HFF-Myc (cell line): Measurements from ENCODE around the gene FEZF2.

ENCODE experiments used
- DNase-seq: peaks from one replicate; pipeline ENCODE4 v3.0.0-alpha.2; 2011; ENCODE audit warnings: low read depth; ENCODE audit errors: extremely low read depth
- H3K4me3 ChIP-seq: replicated peaks from 2 replicates; pipeline ENCODE4 v1.5.1; 2011; ENCODE audit warnings: low read depth, mild to moderate bottlenecking, control low read depth, low read length
- TF ChIP-seq, protein P1 (sequence below): IDR thresholded peaks from 2 replicates; pipeline ENCODE4 v1.5.1; 2012; ENCODE audit warnings: mild to moderate bottlenecking, low read depth, low read length, control low read depth; ENCODE audit errors: missing control alignments

FEZF2 gene

DNA sequence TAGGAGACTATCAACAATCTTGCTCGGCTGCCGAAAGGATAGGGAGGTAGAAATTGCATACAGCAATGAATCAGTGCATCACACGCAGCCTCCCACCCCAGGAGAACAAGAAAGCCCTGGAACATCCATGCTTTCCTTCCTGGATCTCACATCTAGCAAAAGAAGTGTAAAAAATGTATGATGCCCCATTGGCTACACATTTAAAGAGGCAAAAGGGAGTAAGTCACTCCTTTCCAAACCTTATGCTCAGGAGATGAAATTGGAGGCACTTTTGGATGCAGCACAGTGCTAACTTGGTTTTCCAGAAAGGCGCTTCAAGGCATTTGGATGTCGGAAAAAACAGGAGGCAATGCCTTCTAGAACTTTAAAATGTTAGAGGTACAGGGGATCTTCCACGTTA, 32.2 kb upstream of the FEZF2 start:
- no peak for DNase-seq
- H3K4me3 ChIP-seq: no peak overlapping the region
- TF ChIP-seq, protein P1, sequence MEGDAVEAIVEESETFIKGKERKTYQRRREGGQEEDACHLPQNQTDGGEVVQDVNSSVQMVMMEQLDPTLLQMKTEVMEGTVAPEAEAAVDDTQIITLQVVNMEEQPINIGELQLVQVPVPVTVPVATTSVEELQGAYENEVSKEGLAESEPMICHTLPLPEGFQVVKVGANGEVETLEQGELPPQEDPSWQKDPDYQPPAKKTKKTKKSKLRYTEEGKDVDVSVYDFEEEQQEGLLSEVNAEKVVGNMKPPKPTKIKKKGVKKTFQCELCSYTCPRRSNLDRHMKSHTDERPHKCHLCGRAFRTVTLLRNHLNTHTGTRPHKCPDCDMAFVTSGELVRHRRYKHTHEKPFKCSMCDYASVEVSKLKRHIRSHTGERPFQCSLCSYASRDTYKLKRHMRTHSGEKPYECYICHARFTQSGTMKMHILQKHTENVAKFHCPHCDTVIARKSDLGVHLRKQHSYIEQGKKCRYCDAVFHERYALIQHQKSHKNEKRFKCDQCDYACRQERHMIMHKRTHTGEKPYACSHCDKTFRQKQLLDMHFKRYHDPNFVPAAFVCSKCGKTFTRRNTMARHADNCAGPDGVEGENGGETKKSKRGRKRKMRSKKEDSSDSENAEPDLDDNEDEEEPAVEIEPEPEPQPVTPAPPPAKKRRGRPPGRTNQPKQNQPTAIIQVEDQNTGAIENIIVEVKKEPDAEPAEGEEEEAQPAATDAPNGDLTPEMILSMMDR: no peak

DNA sequence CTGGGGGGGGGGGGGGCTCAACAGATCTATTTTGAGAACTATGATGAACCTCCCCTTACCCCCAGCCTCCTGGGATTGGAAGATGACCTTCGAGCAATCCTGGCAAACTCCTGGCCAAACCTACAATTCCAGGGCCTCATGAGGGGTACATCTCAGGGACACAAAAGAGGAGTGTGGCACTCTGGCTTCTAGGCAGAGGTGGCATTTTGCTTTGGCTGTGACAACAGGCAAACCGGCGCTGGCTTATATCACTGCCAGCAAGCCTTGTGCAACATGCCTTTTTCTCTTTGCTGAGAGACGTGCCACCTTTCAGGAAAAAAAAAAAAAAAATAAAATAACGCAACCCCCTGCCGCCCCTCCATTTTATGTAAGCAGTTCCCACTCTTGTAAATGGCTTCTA, 31.8 kb upstream of the FEZF2 start:
- TF ChIP-seq, protein P1: no peak
- DNase-seq: no peak
- H3K4me3 ChIP-seq: no peak overlapping the region

DNA sequence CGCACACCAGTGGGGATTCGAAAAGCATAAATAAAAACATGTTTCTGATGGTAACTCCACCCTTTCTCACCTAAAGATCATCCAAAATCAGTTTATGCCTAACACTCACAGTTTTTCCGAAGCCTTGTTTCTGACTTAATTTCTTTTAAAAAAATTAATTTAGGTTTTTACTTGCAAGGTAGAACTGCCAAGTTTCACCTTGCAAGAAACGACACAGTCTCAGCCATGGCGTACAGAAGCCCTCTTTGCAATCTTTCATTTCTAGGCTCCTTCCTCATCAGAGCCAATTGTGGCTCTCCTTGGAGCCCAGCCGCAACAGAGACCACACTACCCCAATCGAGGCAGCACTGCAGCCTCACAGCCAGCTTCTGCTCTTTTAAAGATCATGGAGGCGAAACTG, 31.0 kb upstream of the FEZF2 start:
- TF ChIP-seq, protein P1: no peak
- H3K4me3 ChIP-seq: no peak overlapping the region
- DNase-seq: no peak

DNA sequence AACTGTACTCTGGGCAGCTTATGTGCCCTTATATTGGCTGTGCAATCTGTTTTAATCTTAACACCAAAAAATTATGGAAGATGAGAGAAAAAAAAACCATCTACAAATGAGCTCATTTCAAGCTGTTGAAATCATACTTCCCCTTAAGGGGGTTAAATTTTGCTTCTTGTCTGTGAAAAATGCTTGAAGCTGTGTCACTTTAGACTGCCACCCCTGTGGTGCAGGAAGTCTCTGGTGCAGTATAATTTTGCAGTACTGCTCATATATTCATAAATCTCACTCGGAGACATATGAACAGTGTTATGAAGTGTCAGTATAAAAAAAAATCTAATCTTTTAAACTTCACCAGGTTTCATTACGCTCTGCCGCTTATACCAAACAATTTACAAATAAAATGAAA, 30.4 kb upstream of the FEZF2 start:
- no peak overlapping the region for H3K4me3 ChIP-seq
- DNase-seq: no peak
- TF ChIP-seq, protein P1: no peak

DNA sequence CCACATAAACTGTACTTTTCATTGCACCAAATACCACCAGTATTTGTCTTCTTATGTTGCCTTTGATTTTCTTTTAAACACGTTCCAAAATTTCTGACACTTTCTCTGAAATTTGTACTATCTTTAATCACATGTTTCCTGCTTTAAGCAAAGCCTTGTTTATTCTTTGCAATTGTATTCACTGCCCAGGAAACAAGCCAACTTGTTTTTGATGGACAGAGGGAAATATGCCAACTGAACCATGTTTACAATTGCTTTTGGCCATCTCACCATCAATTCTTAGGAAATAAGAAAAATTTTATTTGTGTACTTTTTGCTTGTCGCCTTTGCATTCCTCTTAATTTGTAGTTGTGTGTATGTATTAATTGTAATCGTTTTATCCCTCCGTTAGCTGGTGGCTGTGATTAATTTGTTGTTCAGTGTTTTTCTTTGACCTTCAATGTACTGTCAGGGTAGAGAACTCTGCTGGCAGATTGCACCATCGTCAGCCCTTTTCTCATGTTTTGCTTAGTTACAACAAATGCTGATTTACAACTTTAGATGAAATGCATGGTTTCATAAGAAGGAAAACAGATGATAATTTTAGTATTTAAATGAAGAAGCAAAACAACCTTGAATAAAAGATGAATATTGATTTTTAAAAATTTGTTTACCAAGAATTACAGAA, 19.4 kb upstream of the FEZF2 start:
- no peak for DNase-seq
- no peak overlapping the region for H3K4me3 ChIP-seq
- TF ChIP-seq, protein P1: no peak

DNA sequence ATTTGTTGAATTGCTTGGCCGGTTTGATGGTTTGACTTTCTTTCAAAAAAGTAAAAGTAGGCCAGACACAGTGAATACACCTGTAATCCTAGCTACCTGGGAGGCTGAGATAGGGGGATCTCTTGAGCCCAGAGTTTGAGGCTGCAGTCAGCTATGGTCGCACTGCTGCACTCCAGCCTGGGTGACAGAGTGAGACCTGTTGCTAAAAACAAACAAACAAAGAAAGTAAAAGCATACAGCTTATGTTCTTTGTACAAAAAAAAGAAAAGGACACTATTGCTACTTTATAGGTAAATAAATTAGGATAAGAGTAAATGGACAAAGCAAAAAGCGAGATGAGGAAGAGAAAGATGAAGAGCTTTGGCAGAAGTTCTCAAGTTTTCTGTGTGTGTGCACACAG, 13.9 kb upstream of the FEZF2 start:
- no peak for DNase-seq
- H3K4me3 ChIP-seq: no peak overlapping the region
- TF ChIP-seq, protein P1: no peak

DNA sequence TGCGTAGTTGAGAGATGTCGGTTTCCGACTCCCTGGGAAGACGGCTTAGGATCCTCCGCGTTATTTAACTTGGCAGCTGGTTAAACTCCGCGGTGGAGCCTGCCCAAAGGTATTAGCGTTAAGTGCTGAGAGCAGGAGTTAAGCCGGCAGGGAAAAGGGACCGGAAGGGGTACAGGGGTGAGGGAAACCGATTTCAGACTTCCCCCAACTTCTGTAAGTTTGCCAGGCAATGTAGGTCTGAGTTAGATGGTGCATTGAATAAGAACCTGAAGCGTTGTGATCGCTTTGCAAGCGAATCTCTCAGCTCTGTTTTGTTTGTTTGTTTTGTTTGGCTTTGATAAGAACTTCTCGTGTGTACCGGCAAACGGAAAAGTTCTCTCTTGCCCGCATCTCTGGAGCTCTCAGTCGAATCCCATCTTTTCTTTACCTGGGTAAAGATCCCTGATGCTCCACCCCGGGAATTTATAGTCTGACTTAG, 6.0 kb upstream of the FEZF2 start:
- TF ChIP-seq, protein P1: no peak
- no peak for DNase-seq
- no peak overlapping the region for H3K4me3 ChIP-seq
